Tibial artery (tissue), 4 donors: Measurements from ENCODE around the gene PSTPIP2.
"Not testable (repeated sequence)": the region's sequence is repeated elsewhere in the genome, so short reads cannot be mapped to it uniquely, and the experiment has no call there.

Experiments used
- DNase-seq, 2 donors: peaks; one replicate each; pipeline ENCODE4 v3.0.0-alpha.2; 2019
- H3K27ac ChIP-seq, 2 donors: fragments of 200-600 bp; sonication (generic) in 1 of 2; 1 replicate in 1 of 2; 2 replicates in 1 of 2; pipeline ENCODE4 v1.5.1; 2018 to 2019; ENCODE audit warnings: mild to moderate bottlenecking in 1 of 2
- H3K27me3 ChIP-seq, 2 donors: fragments of 200-600 bp; sonication (generic) in 1 of 2; one replicate each; pipeline versions ENCODE4 v1.5.1 to v1.6.0; 2016 to 2019
- H3K36me3 ChIP-seq, 3 donors: fragments of 200-600 bp; sonication (generic) in 2 of 3; one replicate each; pipeline ENCODE4 v1.5.1; 2016 to 2019; ENCODE audit warnings: mild to moderate bottlenecking in 2 of 3
- H3K4me1 ChIP-seq, 4 donors: fragments of 200-600 bp; sonication (generic) in 2 of 4; 1 replicate in 3 of 4; 2 replicates in 1 of 4; pipeline ENCODE4 v1.5.1; 2016 to 2019
- H3K4me3 ChIP-seq, 2 donors: fragments of 200-600 bp; sonication (generic) in 1 of 2; 1 replicate in 1 of 2; 2 replicates in 1 of 2; pipeline ENCODE4 v1.5.1; 2018 to 2019; ENCODE audit warnings: mild to moderate bottlenecking in 2 of 2
- H3K9me3 ChIP-seq, 3 donors: fragments of 200-600 bp; sonication (generic) in 1 of 3; one replicate each; pipeline ENCODE4 v1.5.1; 2016 to 2019
- intact Hi-C: fragments of 100-400 bp; cut with DNase I; formaldehyde crosslinking; loops from one replicate; pipeline ENCODE4 v1.15.0; 2023; ENCODE audit warnings: low total_unique reads
- TF ChIP-seq, protein P1 (sequence below), 2 experiments: fragments of 200-600 bp in 1 of 2; fragments of 450-650 bp in 1 of 2; IDR thresholded peaks; one replicate each; pipeline ENCODE4 v1.5.1; 2017 to 2019; ENCODE audit warnings: antibody characterized with exemption in 2 of 2, mild to moderate bottlenecking in 1 of 2, moderate library complexity in 1 of 2

The PSTPIP2 gene

DNA sequence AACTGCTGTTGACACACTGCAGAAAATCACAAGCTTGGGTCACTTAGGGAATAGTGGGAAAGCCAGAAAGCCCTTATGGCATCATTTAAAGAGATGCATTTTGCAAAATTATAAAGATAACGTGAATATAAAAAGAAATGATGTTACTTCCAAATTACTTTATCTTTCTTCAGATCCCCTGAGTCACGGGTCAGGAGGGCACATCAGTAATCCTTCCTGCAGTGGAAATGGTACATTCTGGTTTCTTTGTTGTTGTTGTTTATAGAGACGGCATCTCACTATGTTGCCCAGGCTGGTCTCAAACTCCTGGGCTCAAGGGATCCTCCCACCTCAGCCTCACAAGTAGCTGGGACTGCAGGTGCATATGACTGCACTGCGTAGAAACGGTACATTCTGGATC, 95.1 kb downstream of the PSTPIP2 start:
- Histone ChIP-seq H3K4me1 (no peaks in the 10 kb centered on the region), H3K4me3 (no peak overlapping the region), H3K27ac (no peak overlapping the region), H3K9me3 (no peaks in the 10 kb centered on the region), H3K27me3 (no peaks in the 10 kb centered on the region), H3K36me3 (no peaks in the 10 kb centered on the region)
- intact Hi-C loops = loop anchor here (10.0 kb wide), 1 partner anchor 292 kb away; no protein-coding TSS in a partner anchor
- TF ChIP-seq, protein P1, sequence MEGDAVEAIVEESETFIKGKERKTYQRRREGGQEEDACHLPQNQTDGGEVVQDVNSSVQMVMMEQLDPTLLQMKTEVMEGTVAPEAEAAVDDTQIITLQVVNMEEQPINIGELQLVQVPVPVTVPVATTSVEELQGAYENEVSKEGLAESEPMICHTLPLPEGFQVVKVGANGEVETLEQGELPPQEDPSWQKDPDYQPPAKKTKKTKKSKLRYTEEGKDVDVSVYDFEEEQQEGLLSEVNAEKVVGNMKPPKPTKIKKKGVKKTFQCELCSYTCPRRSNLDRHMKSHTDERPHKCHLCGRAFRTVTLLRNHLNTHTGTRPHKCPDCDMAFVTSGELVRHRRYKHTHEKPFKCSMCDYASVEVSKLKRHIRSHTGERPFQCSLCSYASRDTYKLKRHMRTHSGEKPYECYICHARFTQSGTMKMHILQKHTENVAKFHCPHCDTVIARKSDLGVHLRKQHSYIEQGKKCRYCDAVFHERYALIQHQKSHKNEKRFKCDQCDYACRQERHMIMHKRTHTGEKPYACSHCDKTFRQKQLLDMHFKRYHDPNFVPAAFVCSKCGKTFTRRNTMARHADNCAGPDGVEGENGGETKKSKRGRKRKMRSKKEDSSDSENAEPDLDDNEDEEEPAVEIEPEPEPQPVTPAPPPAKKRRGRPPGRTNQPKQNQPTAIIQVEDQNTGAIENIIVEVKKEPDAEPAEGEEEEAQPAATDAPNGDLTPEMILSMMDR (IDR thresholded peaks at IDR 0.05) = no peak
- no peak for DNase-seq

DNA sequence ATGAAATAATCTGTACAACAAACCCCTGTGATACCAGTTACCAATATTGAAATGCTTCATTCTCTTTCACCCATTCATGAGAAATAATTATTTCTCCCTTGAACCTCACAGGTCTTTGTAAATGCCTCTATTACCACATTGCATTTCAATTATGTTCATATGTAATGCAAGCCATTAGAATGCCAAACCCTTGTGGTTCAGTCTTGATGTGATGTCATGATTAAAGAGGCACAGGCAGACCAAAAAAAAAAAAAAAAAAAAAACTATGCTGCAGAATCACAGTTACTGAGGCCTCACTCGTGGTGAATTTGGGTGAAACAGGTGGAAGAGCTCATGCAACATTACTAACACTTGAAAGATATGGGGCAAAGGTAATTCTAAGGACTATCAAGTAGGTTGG, 95.5 kb downstream of the PSTPIP2 start:
- no peak for DNase-seq
- TF ChIP-seq, protein P1 (IDR thresholded peaks at IDR 0.05) = no peak
- no peak overlapping the region for H3K27ac ChIP-seq
- H3K9me3 ChIP-seq = no peaks in the 10 kb centered on the region
- no peaks in the 10 kb centered on the region for H3K36me3 ChIP-seq
- intact Hi-C loops = loop anchor here (10.0 kb wide), 1 partner anchor 292 kb away; no protein-coding TSS in a partner anchor
- no peaks in the 10 kb centered on the region for H3K4me1 ChIP-seq
- H3K27me3 ChIP-seq = no peaks in the 10 kb centered on the region
- H3K4me3 ChIP-seq = no peak overlapping the region

DNA sequence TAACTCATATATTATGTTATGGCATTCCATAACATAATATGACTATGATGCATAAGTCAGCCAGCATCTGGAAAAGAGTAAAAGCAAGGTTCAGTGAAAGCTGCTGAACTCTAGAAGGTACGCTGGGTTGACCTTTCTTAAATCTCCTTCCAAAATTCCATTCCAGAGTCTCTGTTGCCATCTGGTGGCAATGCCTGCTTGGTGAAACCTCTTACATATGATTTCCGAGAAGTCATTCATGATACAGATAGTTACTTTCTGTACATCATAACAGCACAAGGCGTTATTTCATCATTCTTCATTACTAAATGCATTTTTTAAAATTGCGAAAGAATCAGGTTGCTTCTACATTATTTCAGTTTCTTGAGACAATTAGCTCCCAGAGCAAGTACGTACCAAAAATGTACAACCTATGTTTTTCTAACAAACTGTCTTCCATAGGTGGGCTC, 97.9 kb downstream of the PSTPIP2 start:
- intact Hi-C loops = loop anchor here (10.0 kb wide), 1 partner anchor 289 kb away; no protein-coding TSS in a partner anchor
- no peak overlapping the region for H3K4me3 ChIP-seq
- DNase-seq = peak in 1 of 2 donors; percentile 63

DNA sequence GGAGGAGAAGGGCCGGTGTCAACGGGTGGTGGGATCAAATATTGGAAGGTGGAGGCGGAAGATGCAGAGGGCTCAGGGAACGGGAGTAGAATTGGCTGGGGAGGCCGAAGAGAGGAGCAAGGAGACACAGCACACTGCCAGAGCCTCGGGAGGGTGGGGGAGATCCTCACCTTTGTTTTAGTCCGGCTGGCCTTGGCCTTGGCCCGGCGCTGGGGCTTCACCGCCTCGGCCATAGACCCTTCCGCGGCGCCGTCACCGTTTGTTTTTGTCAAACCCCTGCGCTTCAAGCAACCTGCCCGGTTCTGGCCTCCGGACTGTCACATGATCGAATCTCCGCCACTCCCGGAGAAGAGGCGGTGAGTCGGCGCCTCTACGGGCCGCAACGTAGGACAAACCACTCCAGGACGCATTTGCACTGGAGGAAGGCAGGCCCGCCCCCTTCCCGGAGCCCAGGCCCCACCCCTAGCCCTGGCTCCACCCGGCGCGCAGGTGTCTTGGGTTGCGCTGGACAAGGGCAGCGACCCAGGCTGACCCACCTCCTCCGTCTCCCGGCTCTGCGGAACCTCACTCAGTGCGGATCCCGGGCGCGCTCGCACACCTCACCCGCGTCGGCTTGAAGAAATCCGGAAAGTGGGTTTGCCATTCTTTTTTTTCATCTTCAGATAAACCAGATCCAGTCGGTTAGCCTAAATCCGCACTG, 104.9 kb downstream of the PSTPIP2 start, which contains the start of gene EPG5:
TSS of gene EPG5 (minus strand) at position 323 of the 700 bp plus-strand sequence. CDS start at position 233, 90 bp downstream.
- TF ChIP-seq, protein P1 (IDR thresholded peaks at IDR 0.05) = no peak
- Histone ChIP-seq H3K4me3 (peak within 1 kb of the TSS; percentile 70 to 78), H3K4me1 (peaks cover 0 to 22% (median 15%) of the 10 kb centered on the region in 4 donors), H3K9me3 (no peaks in the 10 kb centered on the region), H3K27me3 (no peaks in the 10 kb centered on the region), H3K27ac (peak within 1 kb of the TSS; percentile 62 to 77), H3K36me3 (no peaks in the 10 kb centered on the region)
- intact Hi-C loops = loop anchor here (10.0 kb wide), 1 partner anchor 108 kb away; the partner anchor contains the start of gene PSTPIP2
- DNase-seq = peak; percentile 95 to 97

More for the DNA sequence above, 97.9 kb downstream of the PSTPIP2 start:
- no peaks in the 10 kb centered on the region for H3K36me3 ChIP-seq
- H3K9me3 ChIP-seq = no peaks in the 10 kb centered on the region
- TF ChIP-seq, protein P1 (IDR thresholded peaks at IDR 0.05) = peak; percentile 69 to 71
- no peaks in the 10 kb centered on the region for H3K27me3 ChIP-seq
- H3K27ac ChIP-seq = no peak overlapping the region
- no peaks in the 10 kb centered on the region for H3K4me1 ChIP-seq

DNA sequence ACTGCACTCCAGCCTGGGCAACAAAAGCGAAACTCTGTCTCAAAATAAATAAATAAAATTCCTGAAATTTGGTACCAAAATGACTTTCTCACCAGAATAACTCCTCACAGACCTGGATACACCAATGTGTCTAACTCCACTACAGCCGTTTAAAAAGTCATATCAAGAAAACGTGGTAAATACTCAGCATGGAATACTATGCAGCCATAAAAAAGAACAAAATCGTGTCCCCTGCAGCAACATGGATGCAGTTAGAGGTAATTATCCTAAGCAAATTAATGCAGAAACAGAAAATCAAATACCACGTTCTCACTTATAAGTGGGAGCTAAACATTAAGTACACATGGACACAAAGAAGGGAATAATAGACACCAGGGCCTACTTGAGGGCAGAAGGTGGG, 107.1 kb downstream of the PSTPIP2 start:
- not testable (repeated sequence) for H3K9me3 ChIP-seq, DNase-seq, H3K4me3 ChIP-seq, H3K27me3 ChIP-seq, H3K27ac ChIP-seq, H3K36me3 ChIP-seq
- intact Hi-C loops = loop anchor here (10.0 kb wide), 1 partner anchor 110 kb away; the partner anchor contains the start of gene PSTPIP2
- peaks cover 0 to 22% (median 15%) of the 10 kb centered on the region in 4 donors for H3K4me1 ChIP-seq

DNA sequence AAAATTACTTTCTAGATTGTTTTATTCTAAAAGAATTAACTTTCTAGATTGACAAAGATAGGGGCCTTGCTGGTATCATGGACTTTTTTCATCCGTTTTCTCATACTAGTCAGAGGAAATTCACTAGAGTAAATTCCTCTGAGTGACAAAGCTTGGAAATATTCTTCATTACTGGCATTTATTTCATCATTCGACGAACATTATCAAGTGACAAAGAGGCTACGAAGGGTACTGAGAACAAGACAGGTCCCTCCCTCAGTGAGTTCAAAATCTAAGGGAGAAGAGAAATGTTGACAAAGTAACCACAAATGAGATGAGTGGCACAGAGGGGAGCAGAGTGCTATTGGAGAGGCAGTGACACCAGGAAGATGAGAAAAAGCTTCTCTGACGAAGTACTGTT, 109.2 kb downstream of the PSTPIP2 start:
- intact Hi-C loops = loop anchor here (10.0 kb wide), 1 partner anchor 112 kb away; the partner anchor contains the start of gene PSTPIP2
- Histone ChIP-seq H3K36me3 (peaks cover 0 to 3% (median 0%) of the 10 kb centered on the region in 3 donors), H3K9me3 (no peaks in the 10 kb centered on the region), H3K4me3 (no peak overlapping the region), H3K27ac (no peak overlapping the region), H3K27me3 (no peaks in the 10 kb centered on the region), H3K4me1 (peaks cover 0 to 27% (median 19%) of the 10 kb centered on the region in 4 donors)
- TF ChIP-seq, protein P1 (IDR thresholded peaks at IDR 0.05) = no peak
- DNase-seq = no peak
